SJSA1 (cell line): ENCODE results near the gene PLEKHA1. TPM values are rescaled to one million over a fixed set of nuclear protein-coding genes. Genes with fewer than 3 reads are reported as not detected.
A peak's percentile ranks its signal among the peaks of the same experiment; 100 is the strongest.

Experiments used
- DNase-seq, 2 experiments: peaks; one replicate each; pipeline ENCODE4 v3.0.0-alpha.2; 2015 to 2020; ENCODE audit warnings: low spot score in 2 of 2, low read depth in 1 of 2
- H3K27ac ChIP-seq: fragments of 250-450 bp; sonication (Bioruptor Pico); 2 replicates; pipeline ENCODE4 v1.5.1; 2020; ENCODE audit warnings: mild to moderate bottlenecking, moderate library complexity
- H3K27me3 ChIP-seq: fragments of 250-450 bp; sonication (Bioruptor Pico); replicated peaks from 2 replicates; pipeline ENCODE4 v1.5.1; 2020; ENCODE audit warnings: mild to moderate bottlenecking, moderate library complexity
- H3K36me3 ChIP-seq: fragments of 250-450 bp; sonication (Bioruptor Pico); 2 replicates; pipeline ENCODE4 v1.5.1; 2020; ENCODE audit warnings: mild to moderate bottlenecking
- H3K4me1 ChIP-seq: fragments of 250-450 bp; sonication (Bioruptor Pico); replicated peaks from 2 replicates; pipeline ENCODE4 v1.6.1; 2021; ENCODE audit warnings: mild to moderate bottlenecking
- H3K4me3 ChIP-seq: fragments of 250-450 bp; sonication (Bioruptor Pico); 2 replicates; pipeline ENCODE4 v1.5.1; 2020; ENCODE audit warnings: mild to moderate bottlenecking
- H3K9me3 ChIP-seq: fragments of 250-450 bp; sonication (Bioruptor Pico); replicated peaks from 2 replicates; pipeline ENCODE4 v1.5.1; 2020; ENCODE audit warnings: mild to moderate bottlenecking
- total RNA-seq: library from RNA; depleted of rRNA; stranded (reverse); fragments of >200 nt; shearing (Covaris generic); gene quantifications from 2 replicates; pipeline ENCODE4 v1.2.3, GENCODE V29; 2014

PLEKHA1 gene
- total RNA-seq, 1 experiment from 2014 or later: 23.5 TPM

DNA sequence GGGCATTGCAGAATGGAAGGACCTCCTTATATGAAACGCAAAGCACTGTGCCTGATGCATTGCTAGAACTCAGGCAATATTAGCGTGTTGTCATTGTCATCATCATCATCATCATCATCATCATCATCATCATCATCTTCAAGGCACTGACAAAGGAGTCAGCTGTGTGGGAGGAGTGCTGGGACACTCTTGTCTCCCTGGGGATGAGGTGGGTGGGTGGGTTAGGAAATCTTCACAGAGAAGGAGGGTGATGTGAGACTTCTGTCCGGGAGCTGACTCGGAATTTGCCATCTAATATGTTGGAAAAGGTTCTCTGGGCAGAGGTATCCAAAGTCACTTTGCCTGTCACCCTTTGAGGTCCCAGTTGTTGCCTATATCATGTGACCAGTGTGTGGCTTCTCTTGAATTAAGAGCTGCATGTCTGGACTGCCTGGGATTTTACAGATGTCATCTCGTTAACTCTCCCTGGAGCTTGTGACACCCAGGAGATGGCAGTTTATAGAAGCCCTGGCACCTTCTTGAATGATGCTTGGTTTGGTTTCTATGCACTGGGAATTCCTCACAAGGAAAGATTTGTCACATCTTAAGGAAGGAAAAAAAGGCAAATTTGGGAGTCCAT is 93.9 kb downstream of the PLEKHA1 start:
- H3K27me3 ChIP-seq: no peaks in the 10 kb centered on the region; the same call in 1 of the 2 replicates
- no peak for DNase-seq
- no peaks in the 10 kb centered on the region for H3K36me3 ChIP-seq
- H3K4me3 ChIP-seq: no peak overlapping the region
- peaks cover 15% of the 10 kb centered on the region for H3K4me1 ChIP-seq
- no peaks in the 10 kb centered on the region for H3K9me3 ChIP-seq
- H3K27ac ChIP-seq: no peak overlapping the region

GRCh38 chr10:122468926-122469781 is 94.6 kb downstream of the PLEKHA1 start:
- no peaks in the 10 kb centered on the region for H3K27me3 ChIP-seq
- H3K4me3 ChIP-seq: no peak overlapping the region
- no peaks in the 10 kb centered on the region for H3K36me3 ChIP-seq
- H3K4me1 ChIP-seq: peaks cover 15% of the 10 kb centered on the region
- peak in 1 of 2 experiments; percentile 30 for DNase-seq
- H3K9me3 ChIP-seq: no peaks in the 10 kb centered on the region
- no peak overlapping the region for H3K27ac ChIP-seq

GRCh38 chr10:122469848-122470247 is 95.3 kb downstream of the PLEKHA1 start:
- H3K4me1 ChIP-seq: peaks cover 15% of the 10 kb centered on the region
- H3K9me3 ChIP-seq: no peaks in the 10 kb centered on the region
- no peak for DNase-seq
- H3K27ac ChIP-seq: no peak overlapping the region
- no peaks in the 10 kb centered on the region for H3K27me3 ChIP-seq
- no peaks in the 10 kb centered on the region for H3K36me3 ChIP-seq
- no peak overlapping the region for H3K4me3 ChIP-seq

DNA sequence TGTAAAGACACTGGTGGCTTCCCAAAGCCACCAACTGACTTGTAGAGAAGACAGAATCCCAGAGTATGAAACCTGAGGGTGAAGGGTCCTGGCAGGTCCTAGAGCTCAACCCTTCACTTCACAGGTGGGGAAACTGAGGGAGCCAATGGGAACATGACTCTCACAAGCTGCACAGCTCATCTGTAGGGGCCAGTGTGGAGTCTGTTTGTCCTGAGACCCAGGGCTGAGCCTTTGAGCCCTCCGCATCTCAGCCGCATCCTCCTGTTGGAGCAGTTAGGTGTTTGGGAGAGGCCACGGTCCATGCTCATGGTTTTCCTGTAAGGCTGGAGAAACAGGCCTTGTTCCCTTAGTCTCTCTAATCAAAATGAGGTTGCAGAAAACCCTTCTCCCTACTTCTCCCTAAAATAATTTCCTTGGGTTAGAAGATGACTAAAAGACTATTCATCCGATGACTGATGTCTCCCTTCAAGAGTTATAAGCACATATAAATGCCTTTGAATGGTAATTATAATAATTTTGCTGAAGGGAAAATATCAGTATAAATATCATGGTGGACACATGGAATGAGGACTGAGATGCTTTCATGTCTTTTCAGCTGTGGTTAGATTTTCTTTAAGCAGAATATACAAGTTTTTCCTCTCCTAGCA is 97.1 kb downstream of the PLEKHA1 start:
- no peaks in the 10 kb centered on the region for H3K36me3 ChIP-seq
- peaks cover 15% of the 10 kb centered on the region for H3K4me1 ChIP-seq
- no peaks in the 10 kb centered on the region for H3K9me3 ChIP-seq
- H3K4me3 ChIP-seq: no peak overlapping the region
- no peak overlapping the region for H3K27ac ChIP-seq
- no peaks in the 10 kb centered on the region for H3K27me3 ChIP-seq
- DNase-seq: no peak

DNA sequence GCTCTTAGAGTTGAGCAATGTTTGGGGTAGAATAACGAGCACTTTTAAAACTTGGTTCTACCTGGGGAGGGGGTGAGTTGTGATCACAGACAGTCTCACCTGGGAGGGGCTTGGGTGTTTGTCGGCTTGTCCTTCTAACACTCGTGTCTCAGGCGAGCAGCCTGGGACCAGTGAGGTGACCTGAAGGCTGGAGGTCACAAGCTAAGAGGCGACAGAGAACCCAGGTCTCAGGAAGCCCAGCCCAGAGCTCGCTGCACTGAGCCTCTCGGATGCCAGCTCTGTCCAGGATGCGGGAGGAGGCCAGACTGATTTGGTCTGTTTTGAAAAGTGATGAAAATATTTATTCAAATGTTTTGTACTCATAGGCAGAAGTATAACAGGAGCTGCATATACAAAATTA is 98.6 kb downstream of the PLEKHA1 start:
- no peak overlapping the region for H3K4me3 ChIP-seq
- peaks cover 15% of the 10 kb centered on the region for H3K4me1 ChIP-seq
- no peaks in the 10 kb centered on the region for H3K36me3 ChIP-seq
- no peak overlapping the region for H3K27ac ChIP-seq
- no peak for DNase-seq
- H3K27me3 ChIP-seq: no peaks in the 10 kb centered on the region
- H3K9me3 ChIP-seq: no peaks in the 10 kb centered on the region

DNA sequence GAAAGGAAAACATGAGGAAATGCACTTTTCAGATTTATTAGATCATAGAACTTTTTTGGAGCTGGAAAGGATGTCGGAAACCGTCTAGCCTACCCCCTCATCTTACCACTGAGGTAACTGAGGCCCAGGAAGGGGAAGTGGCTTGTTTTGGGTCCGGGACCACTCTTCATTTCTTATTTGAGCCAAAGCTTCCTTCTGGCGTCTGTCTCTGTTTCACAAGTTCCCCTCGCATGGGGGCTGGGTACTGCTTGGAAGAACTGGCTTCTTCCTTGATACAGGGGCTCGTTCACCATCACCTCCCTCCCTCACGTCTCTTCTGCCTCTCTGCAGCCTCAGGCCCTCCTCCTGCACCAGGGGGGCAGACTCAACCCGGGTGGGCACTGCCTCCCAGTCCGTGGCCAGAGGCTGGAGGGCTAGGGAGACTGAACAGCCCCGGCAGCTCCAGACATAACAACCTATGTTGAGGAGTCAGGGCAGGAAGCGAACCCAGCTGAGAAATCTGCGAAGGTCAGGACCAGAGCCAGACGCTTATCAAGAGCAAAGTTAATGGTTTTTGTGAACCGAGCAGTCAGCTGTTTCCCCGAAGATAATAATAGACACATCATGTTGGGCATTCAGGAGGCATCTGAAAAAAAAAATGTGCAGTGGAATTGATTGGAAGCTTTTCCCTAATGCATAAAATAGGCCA is 99.8 kb downstream of the PLEKHA1 start:
- Histone ChIP-seq H3K4me1 (peaks cover 8% of the 10 kb centered on the region), H3K4me3 (no peak overlapping the region), H3K27ac (no peak overlapping the region), H3K36me3 (no peaks in the 10 kb centered on the region), H3K27me3 (no peaks in the 10 kb centered on the region), H3K9me3 (no peaks in the 10 kb centered on the region)
- DNase-seq: no peak

DNA sequence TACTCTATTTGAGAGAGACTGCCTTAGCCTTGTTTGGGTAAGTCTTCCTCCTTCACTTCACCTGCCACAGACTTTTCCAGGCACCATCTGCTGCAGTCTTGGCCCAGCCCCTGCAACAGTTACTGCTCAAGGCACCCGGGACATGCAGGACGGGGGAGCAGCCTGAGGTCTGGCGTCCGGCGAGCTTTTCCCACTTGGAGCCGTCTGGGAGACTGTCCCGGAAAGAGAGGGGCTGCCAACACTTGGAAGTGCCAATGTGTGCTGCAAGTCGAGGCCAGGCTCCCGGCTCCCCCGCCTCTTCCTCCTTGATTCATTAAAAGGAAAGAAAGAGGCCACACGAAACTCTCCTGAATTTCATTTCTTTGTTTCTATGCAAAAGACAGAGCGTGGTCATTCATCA is 100.6 kb downstream of the PLEKHA1 start:
- no peak overlapping the region for H3K4me3 ChIP-seq
- H3K4me1 ChIP-seq: peaks cover 5% of the 10 kb centered on the region; the same call in 1 of the 2 replicates
- H3K36me3 ChIP-seq: no peaks in the 10 kb centered on the region
- H3K27ac ChIP-seq: no peak overlapping the region
- no peak for DNase-seq
- no peaks in the 10 kb centered on the region for H3K9me3 ChIP-seq
- H3K27me3 ChIP-seq: no peaks in the 10 kb centered on the region

- DNase-seq: no peak
- no peak overlapping the region for H3K27ac ChIP-seq
- H3K4me3 ChIP-seq: no peak overlapping the region
- H3K9me3 ChIP-seq: no peaks in the 10 kb centered on the region
- H3K27me3 ChIP-seq: no peaks in the 10 kb centered on the region
- no peaks in the 10 kb centered on the region for H3K36me3 ChIP-seq
- peaks cover 5% of the 10 kb centered on the region; the same call in 1 of the 2 replicates for H3K4me1 ChIP-seq
These were observed 101.3 kb downstream of the PLEKHA1 start for GRCh38 chr10:122475591-122476332.

DNA sequence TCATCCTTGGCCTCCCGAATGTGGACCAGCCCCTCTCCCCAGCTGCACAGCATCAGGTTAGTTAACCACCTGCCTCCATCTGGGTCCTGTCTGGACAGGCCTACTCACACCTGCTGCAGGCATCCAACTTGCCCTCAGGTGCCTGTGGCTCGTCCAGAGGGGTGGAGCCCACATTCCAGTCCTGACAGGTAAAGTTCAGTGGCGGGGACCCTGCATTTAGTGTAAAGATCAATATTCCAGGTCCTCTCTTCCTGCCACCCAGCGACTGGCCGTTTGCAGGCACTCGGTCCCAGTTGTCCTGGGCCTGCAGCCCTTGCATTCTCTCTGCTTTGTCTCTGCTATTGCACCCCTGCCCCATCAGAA is 101.8 kb downstream of the PLEKHA1 start:
- Histone ChIP-seq H3K27me3 (no peaks in the 10 kb centered on the region), H3K27ac (no peak overlapping the region), H3K4me1 (peaks cover 4% of the 10 kb centered on the region; the same call in 1 of the 2 replicates), H3K9me3 (no peaks in the 10 kb centered on the region), H3K4me3 (no peak overlapping the region), H3K36me3 (no peaks in the 10 kb centered on the region)
- no peak for DNase-seq

GRCh38 chr10:122477436-122477835 is 102.9 kb downstream of the PLEKHA1 start:
- no peak for DNase-seq
- H3K27me3 ChIP-seq: no peaks in the 10 kb centered on the region
- H3K27ac ChIP-seq: no peak overlapping the region
- H3K9me3 ChIP-seq: no peaks in the 10 kb centered on the region
- H3K4me1 ChIP-seq: no peaks in the 10 kb centered on the region
- H3K4me3 ChIP-seq: no peak overlapping the region
- H3K36me3 ChIP-seq: no peaks in the 10 kb centered on the region

DNA sequence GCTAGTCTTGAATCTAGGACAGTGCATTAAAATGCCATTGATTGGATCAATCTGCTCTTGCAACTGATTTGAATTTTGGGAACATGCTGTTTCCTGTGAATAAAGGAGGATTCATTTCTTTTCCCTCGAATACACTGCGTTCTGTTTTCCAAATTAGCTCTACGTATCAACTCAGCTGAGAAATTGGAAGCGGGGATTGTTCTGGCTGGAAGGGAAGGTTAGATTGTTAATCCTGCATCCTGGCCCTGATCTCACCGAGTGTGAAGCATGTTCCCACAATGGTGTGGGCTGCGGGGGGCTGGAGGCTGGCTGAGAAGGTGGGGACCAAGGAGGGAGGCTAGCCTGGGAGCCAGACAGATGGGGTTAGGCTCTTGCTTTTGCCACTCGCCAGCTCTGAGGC is 104.5 kb downstream of the PLEKHA1 start:
- H3K9me3 ChIP-seq: no peaks in the 10 kb centered on the region
- no peak for DNase-seq
- no peaks in the 10 kb centered on the region for H3K27me3 ChIP-seq
- H3K36me3 ChIP-seq: no peaks in the 10 kb centered on the region
- no peak overlapping the region for H3K27ac ChIP-seq
- no peak overlapping the region for H3K4me3 ChIP-seq
- no peaks in the 10 kb centered on the region for H3K4me1 ChIP-seq

DNA sequence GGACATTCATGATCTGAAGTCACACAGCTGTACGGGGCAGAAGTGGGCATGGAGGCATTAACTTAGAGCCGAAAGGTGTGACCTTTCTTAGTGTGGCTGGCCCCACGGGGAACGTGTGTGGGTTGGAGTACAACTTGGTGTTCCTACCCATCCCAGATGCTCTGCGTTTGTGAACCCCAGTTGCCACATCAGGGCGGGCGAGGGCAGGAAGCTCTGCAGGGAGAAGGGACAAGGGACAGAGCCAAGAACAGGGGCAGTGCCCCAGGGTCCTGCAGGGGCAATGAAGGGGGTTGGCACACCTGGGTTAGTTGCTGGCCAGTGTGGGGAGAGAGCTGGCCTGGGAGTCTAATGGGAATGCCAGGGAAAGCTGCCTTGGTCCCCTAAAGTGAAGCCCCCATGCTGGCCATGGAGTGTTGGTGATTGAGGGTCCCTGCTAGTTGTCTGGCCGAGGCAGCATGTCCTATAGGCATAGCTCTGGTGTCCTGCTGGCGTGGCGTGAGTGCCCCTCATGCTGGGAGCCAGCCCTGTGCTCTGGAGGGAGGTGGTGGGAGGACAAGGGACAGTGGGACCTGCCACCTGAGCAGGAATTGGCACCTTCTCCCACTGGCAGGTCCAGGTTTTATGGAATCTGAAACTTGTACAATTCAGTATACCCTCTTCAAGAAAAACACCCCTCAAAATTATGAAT is 105.8 kb downstream of the PLEKHA1 start:
- no peak overlapping the region for H3K27ac ChIP-seq
- H3K27me3 ChIP-seq: no peaks in the 10 kb centered on the region
- H3K4me3 ChIP-seq: no peak overlapping the region
- H3K36me3 ChIP-seq: no peaks in the 10 kb centered on the region
- no peaks in the 10 kb centered on the region for H3K9me3 ChIP-seq
- no peaks in the 10 kb centered on the region for H3K4me1 ChIP-seq
- no peak for DNase-seq
